Measurements from ENCODE around the gene GUCY2C.

DNA sequence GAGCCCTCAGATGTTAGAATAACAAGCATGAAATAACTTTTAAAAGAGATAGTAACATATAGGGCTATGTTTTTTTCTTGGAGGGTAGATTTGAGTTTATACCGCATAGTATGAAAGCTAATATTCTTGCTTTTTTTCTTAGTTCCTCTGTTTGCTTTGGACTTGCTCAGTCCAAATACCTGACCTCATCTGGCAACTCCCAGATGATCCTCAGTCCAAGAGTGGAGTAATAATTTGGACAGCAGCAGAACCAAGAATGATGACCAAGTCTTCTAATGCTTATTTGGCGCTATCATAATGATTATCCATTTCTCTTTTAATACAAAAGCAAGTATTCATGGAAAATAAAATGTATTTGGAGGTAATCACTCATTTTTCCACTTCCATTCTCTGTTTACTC is 45.6 kb downstream of the GUCY2C start:
- TF ChIP-seq, protein P1, sequence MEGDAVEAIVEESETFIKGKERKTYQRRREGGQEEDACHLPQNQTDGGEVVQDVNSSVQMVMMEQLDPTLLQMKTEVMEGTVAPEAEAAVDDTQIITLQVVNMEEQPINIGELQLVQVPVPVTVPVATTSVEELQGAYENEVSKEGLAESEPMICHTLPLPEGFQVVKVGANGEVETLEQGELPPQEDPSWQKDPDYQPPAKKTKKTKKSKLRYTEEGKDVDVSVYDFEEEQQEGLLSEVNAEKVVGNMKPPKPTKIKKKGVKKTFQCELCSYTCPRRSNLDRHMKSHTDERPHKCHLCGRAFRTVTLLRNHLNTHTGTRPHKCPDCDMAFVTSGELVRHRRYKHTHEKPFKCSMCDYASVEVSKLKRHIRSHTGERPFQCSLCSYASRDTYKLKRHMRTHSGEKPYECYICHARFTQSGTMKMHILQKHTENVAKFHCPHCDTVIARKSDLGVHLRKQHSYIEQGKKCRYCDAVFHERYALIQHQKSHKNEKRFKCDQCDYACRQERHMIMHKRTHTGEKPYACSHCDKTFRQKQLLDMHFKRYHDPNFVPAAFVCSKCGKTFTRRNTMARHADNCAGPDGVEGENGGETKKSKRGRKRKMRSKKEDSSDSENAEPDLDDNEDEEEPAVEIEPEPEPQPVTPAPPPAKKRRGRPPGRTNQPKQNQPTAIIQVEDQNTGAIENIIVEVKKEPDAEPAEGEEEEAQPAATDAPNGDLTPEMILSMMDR (IDR thresholded peaks at IDR 0.05; ENCODE audit: extremely low read depth in 1 of 2, insufficient read depth in 1 of 2, low read depth in 1 of 2, low read length in 2 of 2): no peak
- TF ChIP-seq EZH2 (IDR thresholded peaks at IDR 0.05; ENCODE audit: borderline replicate concordance, low read depth, low read length, severe bottlenecking): no peak
- TF ChIP-seq POLR2A (IDR thresholded peaks at IDR 0.05; ENCODE audit: low read depth, low read length): no peak
- TF ChIP-seq, protein P2, sequence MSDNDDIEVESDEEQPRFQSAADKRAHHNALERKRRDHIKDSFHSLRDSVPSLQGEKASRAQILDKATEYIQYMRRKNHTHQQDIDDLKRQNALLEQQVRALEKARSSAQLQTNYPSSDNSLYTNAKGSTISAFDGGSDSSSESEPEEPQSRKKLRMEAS (IDR thresholded peaks at IDR 0.05; ENCODE audit: insufficient read depth, insufficient read length): no peak
- TF ChIP-seq POLR2AphosphoS5 (IDR thresholded peaks at IDR 0.05; ENCODE audit: insufficient read depth, low read depth, low read length): no peak
- TF ChIP-seq FOS (IDR thresholded peaks at IDR 0.05; ENCODE audit: borderline replicate concordance, insufficient read depth, low read length): no peak
- TF ChIP-seq GATA2 (IDR thresholded peaks at IDR 0.05; ENCODE audit: insufficient read depth, insufficient read length, low read depth, low read length): no peak
- no peak for TF ChIP-seq JUN (IDR thresholded peaks at IDR 0.05; ENCODE audit: borderline replicate concordance, insufficient read depth, insufficient read length, low read depth)
- no peak for TF ChIP-seq MYC (IDR thresholded peaks at IDR 0.05; ENCODE audit: low read depth, low read length)

Measured in endothelial cell of umbilical vein (primary cell).